CD4-positive, CD25-positive, alpha-beta regulatory T cell (primary cell): ENCODE data around the gene HCFC2. TPM values are rescaled to one million over a fixed set of nuclear protein-coding genes. Genes with fewer than 3 reads are reported as not detected.

Source experiments
- ATAC-seq, 2 donors: fragments of 150-1000 bp; cut with Tn5 transposase; one replicate each; pipeline ENCODE4 v1.10.0; 2021; ENCODE audit warnings: low read depth in 2 of 2, moderate number of reproducible peaks in 2 of 2, moderate library complexity in 1 of 2
- DNase-seq, 3 donors: peaks; one replicate each; pipeline versions ENCODE4 v3.0.0 to v3.0.0-alpha.2; 2012 to 2022; ENCODE audit warnings: mixed read lengths in 1 of 3
- H3K27ac ChIP-seq: one replicate; pipeline ENCODE4 v1.7.0; 2013; ENCODE audit warnings: mild to moderate bottlenecking, low read length; ENCODE audit not compliant: insufficient read depth, poor library complexity, severe bottlenecking
- H3K27me3 ChIP-seq: one replicate; pipeline ENCODE4 v1.7.0; 2013; ENCODE audit warnings: low read length; ENCODE audit not compliant: control insufficient read depth, insufficient read depth
- H3K36me3 ChIP-seq: one replicate; pipeline ENCODE4 v1.7.0; 2013; ENCODE audit warnings: mild to moderate bottlenecking, low read length, moderate library complexity; ENCODE audit not compliant: control insufficient read depth, insufficient read depth
- H3K4me1 ChIP-seq: 2 replicates; pipeline ENCODE4 v1.7.0; 2013; ENCODE audit warnings: mild to moderate bottlenecking, low read length; ENCODE audit not compliant: insufficient read depth, control insufficient read depth, poor library complexity, severe bottlenecking
- H3K4me3 ChIP-seq: one replicate; pipeline ENCODE4 v1.7.0; 2013; ENCODE audit warnings: low read depth, mild to moderate bottlenecking, low read length, moderate library complexity
- H3K9me3 ChIP-seq, 2 experiments: 1 replicate in 1 of 2; 2 replicates in 1 of 2; pipeline ENCODE4 v1.7.0; 2013; ENCODE audit warnings: low read length in 2 of 2, mild to moderate bottlenecking in 1 of 2, moderate library complexity in 1 of 2; ENCODE audit not compliant: control insufficient read depth in 2 of 2
- H3K27ac Mint-ChIP-seq, 3 donors: one replicate each; pipeline ENCODE4 v1.8.0; 2020 to 2022; ENCODE audit warnings: mild to moderate bottlenecking in 3 of 3, mixed read lengths in 3 of 3, moderate library complexity in 2 of 3
- H3K27me3 Mint-ChIP-seq: one replicate; pipeline ENCODE4 v1.8.0; 2022; ENCODE audit warnings: mild to moderate bottlenecking, mixed read lengths
- H3K36me3 Mint-ChIP-seq: one replicate; pipeline ENCODE4 v1.8.0; 2020; ENCODE audit warnings: mixed read lengths
- H3K4me1 Mint-ChIP-seq, 4 donors: one replicate each; pipeline ENCODE4 v1.8.0; 2020 to 2022; ENCODE audit warnings: mixed read lengths in 4 of 4, mild to moderate bottlenecking in 1 of 4
- H3K4me3 Mint-ChIP-seq, 4 donors: one replicate each; pipeline ENCODE4 v1.8.0; 2020 to 2022; ENCODE audit warnings: mild to moderate bottlenecking in 4 of 4, mixed read lengths in 4 of 4, moderate library complexity in 3 of 4
- H3K9me3 Mint-ChIP-seq, 7 donors: one replicate each; pipeline ENCODE4 v1.8.0; 2020 to 2022; ENCODE audit warnings: mixed read lengths in 7 of 7, mild to moderate bottlenecking in 3 of 7, moderate library complexity in 2 of 7
- polyA plus RNA-seq, 4 donors: library from polyadenylated mRNA; unstranded; fragments of 300-500 nt; fragmentation: Illumina TruSeq; gene quantifications; one replicate each; pipeline ENCODE4 v1.2.3, GENCODE V29; 2021
- total RNA-seq: library from RNA; stranded (reverse); gene quantifications from one replicate; pipeline ENCODE4 v1.2.3, GENCODE V29; 2022

The HCFC2 gene
- total and polyA plus RNA-seq, 5 donors from 2014 or later, result 5.1 to 14.9 (median 8.0) TPM

DNA sequence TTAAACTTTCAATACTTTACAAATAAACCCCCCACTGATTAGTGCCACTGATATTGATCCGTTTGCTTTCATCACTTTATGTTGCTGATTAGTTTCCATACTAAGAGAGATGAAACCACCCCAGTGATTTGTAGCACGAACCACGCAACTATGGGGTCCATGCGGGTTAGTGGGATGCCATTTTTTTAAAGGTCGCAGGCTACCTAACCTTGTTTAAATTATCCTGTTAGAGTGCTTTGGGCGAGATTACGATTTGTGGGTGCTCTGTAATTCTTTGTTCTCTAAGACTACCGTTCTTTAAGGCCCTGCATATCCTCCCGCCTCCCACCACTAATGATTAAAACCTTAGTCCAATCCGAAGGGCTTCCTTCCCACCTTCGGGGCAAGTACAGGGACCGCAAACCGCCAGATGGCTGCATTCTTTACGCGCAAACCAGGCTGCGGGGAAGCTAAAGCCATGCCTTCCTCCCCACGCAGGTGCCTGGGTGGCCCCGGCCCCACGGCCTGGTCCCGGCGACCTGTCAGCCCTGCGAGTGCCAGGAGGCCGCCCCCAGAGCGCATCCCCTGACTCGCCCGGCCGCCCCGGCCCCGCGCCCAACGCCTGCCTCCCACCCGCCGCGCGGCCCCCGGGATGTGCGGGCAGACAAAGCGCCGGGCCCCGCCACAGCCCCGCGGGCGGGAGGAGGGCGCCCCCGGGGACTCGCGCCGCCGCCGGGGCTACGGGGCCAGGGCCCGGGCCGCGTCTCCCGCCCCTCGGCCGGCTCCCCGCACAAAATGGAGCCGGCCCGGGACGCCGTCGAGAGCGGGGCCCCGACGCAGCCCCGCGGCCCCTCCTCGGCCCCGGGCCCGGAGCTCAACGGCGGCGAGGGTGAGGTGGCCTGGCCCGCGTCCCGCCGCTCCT, 72.9 kb downstream of the HCFC2 start:
- Mint-ChIP-seq H3K9me3 (no peaks in the 10 kb centered on the region), H3K27ac (peak overlapping the region; percentile 91 to 95 (median 91)), H3K27me3 (peaks cover 13% of the 10 kb centered on the region), H3K36me3 (peaks cover 3% of the 10 kb centered on the region), H3K4me1 (peaks cover 9 to 28% (median 16%) of the 10 kb centered on the region in 4 donors), H3K4me3 (peak overlapping the region; percentile 92 to 95 (median 92))
- Histone ChIP-seq H3K4me1 (peaks cover 21% of the 10 kb centered on the region), H3K27ac (peak overlapping the region; percentile 36), H3K36me3 (peaks cover 21% of the 10 kb centered on the region), H3K4me3 (peak overlapping the region; percentile 90), H3K27me3 (no peaks in the 10 kb centered on the region), H3K9me3 (no peaks in the 10 kb centered on the region)
- DNase-seq (peak; percentile 36 to 67 (median 41)), ATAC-seq (peak in 1 of 2 donors; percentile 2)

DNA sequence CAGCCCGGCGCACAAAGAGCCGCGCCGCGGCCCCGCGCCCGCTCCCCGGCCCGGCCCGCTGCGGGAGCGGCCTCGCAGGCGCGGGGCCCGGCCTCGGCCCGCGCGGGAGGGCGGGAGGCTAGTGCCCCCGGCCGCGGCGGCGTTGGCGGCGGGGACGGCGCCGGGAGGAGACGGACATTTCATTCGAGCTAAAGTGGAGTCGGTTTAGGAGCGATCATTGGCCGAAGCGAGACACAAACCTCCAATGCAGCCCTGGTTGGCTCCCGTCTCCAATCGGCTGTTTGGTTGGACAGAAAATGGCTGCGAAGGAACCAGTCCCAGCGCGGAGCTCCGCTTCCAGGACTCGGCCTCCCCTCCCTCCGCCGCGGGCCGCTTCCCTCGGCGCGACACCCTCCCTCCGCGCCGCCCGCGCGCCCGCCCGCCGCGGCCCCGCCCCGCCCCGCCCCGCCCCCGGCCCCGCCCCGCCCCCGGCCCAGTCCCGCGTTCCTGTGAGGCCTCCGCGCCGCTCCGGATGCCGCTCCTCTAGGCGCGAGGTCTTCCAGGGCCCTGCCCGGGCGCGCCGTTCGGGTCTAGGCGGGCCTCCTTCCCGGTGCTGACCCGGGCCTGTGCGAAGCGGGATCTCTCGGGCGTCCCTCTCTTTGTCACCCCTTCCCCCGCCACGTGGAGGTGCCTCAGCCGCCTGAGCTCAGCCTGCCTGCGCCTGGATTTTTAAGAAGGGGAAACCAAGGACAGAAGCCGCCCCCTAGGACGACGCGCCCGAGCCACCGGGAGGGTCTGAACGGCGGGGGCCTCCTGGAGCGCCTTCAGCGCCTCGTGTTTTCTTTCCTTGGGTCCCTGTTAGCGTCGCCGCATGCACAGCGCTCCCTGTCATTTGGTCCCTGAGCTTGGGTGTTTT, 73.8 kb downstream of the HCFC2 start, which contains the start of gene NFYB:
Gene NFYB (minus strand): TSS at position 309 of the 895 bp plus-strand sequence. CDS start 2,757 bp downstream, outside the sequence.
- Histone ChIP-seq H3K9me3 (no peaks in the 10 kb centered on the region), H3K27ac (peak within 1 kb of the TSS; percentile 37), H3K4me3 (peak within 1 kb of the TSS; percentile 90), H3K4me1 (peaks cover 21% of the 10 kb centered on the region), H3K36me3 (peaks cover 12% of the 10 kb centered on the region), H3K27me3 (no peaks in the 10 kb centered on the region)
- no peaks in the 10 kb centered on the region for H3K9me3 Mint-ChIP-seq
- H3K27me3 Mint-ChIP-seq, result peaks cover 20% of the 10 kb centered on the region
- H3K4me3 Mint-ChIP-seq, result peak within 1 kb of the TSS; percentile 92 to 95 (median 92)
- no peaks in the 10 kb centered on the region for H3K36me3 Mint-ChIP-seq
- peaks cover 4 to 23% (median 14%) of the 10 kb centered on the region in 4 donors for H3K4me1 Mint-ChIP-seq
- DNase-seq (peak; percentile 91 to 97 (median 93)), ATAC-seq (peak; percentile 96)
- H3K27ac Mint-ChIP-seq, result peak within 1 kb of the TSS; percentile 91 to 95 (median 91)

DNA sequence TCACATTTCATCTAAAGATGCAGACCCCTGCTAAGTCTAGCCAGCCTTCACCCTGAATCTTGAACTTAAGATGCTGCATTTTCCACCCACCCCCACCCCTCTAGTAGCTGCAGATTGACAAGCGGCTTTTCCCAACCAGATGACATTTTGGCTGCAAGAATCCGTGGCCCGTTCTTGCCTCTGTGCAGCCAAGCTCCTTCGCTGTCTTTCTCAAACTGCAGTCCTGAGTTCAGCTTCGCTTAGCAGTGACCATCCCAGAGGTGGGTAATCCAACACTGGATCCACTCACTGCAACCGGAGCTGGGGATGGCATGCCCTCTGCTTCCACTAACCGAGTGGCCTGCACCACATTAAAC, 74.4 kb downstream of the HCFC2 start:
- Mint-ChIP-seq H3K27me3 (peaks cover 26% of the 10 kb centered on the region), H3K9me3 (no peaks in the 10 kb centered on the region), H3K4me1 (peaks cover 4 to 23% (median 14%) of the 10 kb centered on the region in 4 donors), H3K36me3 (no peaks in the 10 kb centered on the region), H3K27ac (peak overlapping the region in 1 of 3 donors; percentile 42), H3K4me3 (peak overlapping the region in 3 of 4 donors; percentile 71 to 76 (median 71))
- no peak overlapping the region for H3K4me3 ChIP-seq
- H3K27me3 ChIP-seq, result peaks cover 2% of the 10 kb centered on the region
- no peak for DNase-seq
- peaks cover 21% of the 10 kb centered on the region for H3K4me1 ChIP-seq
- H3K36me3 ChIP-seq, result peaks cover 6% of the 10 kb centered on the region
- ATAC-seq, result no peak
- H3K9me3 ChIP-seq, result no peaks in the 10 kb centered on the region
- H3K27ac ChIP-seq, result no peak overlapping the region

DNA sequence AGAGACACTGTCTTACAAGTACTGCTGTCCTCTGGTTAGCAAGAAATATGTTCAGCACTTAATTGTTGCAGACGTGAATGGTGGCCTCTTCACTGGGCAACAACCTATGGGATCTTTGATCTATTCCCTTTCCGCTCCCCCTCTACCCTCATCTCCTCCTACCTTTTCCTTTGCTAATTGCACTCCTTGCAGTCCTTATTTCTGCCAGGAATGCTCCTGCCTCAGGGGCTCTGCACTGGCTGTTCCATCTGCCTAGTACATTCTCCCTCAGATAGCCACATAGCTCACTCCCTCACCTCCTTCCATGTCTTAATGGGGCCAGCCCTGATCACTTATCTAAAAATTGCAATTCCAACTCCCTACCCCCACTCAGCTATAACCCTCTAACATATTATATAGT, 78.2 kb downstream of the HCFC2 start:
- Mint-ChIP-seq H3K4me3 (peak overlapping the region in 1 of 4 donors; percentile 52), H3K27me3 (peaks cover 52% of the 10 kb centered on the region), H3K4me1 (peaks cover 0 to 4% (median 2%) of the 10 kb centered on the region in 4 donors), H3K27ac (no peak overlapping the region), H3K36me3 (no peaks in the 10 kb centered on the region), H3K9me3 (peaks cover 0 to 1% (median 0%) of the 10 kb centered on the region in 7 donors)
- no peak for DNase-seq
- Histone ChIP-seq H3K36me3 (no peaks in the 10 kb centered on the region), H3K27ac (no peak overlapping the region), H3K4me1 (peaks cover 6% of the 10 kb centered on the region), H3K9me3 (no peaks in the 10 kb centered on the region), H3K4me3 (no peak overlapping the region), H3K27me3 (peaks cover 10% of the 10 kb centered on the region)
- ATAC-seq, result no peak

GRCh38 chr12:104143002-104143401, 78.7 kb downstream of the HCFC2 start:
- Histone ChIP-seq H3K27me3 (peaks cover 10% of the 10 kb centered on the region), H3K27ac (no peak overlapping the region), H3K4me3 (no peak overlapping the region), H3K9me3 (no peaks in the 10 kb centered on the region), H3K4me1 (peaks cover 6% of the 10 kb centered on the region), H3K36me3 (no peaks in the 10 kb centered on the region)
- Mint-ChIP-seq H3K27me3 (peaks cover 52% of the 10 kb centered on the region), H3K27ac (no peak overlapping the region), H3K36me3 (no peaks in the 10 kb centered on the region), H3K4me1 (peaks cover 0 to 4% (median 2%) of the 10 kb centered on the region in 4 donors), H3K9me3 (peaks cover 0 to 1% (median 0%) of the 10 kb centered on the region in 7 donors), H3K4me3 (peak overlapping the region in 1 of 4 donors; percentile 52)
- DNase-seq (no peak), ATAC-seq (no peak)

GRCh38 chr12:104143918-104144317, 79.6 kb downstream of the HCFC2 start:
- DNase-seq, result no peak

GRCh38 chr12:104147346-104147745, 83.0 kb downstream of the HCFC2 start:
- Mint-ChIP-seq H3K9me3 (peaks cover 0 to 3% (median 0%) of the 10 kb centered on the region in 7 donors), H3K27me3 (peaks cover 44% of the 10 kb centered on the region), H3K36me3 (no peaks in the 10 kb centered on the region), H3K4me1 (no peaks in the 10 kb centered on the region), H3K27ac (peak overlapping the region in 1 of 3 donors; percentile 40), H3K4me3 (no peak overlapping the region)
- Histone ChIP-seq H3K9me3 (no peaks in the 10 kb centered on the region), H3K4me3 (no peak overlapping the region), H3K4me1 (no peaks in the 10 kb centered on the region), H3K27ac (no peak overlapping the region), H3K36me3 (no peaks in the 10 kb centered on the region), H3K27me3 (peaks cover 16% of the 10 kb centered on the region)
- DNase-seq (no peak), ATAC-seq (no peak)

More at GRCh38 chr12:104143918-104144317, 79.6 kb downstream of the HCFC2 start:
- Mint-ChIP-seq H3K36me3 (no peaks in the 10 kb centered on the region), H3K27ac (no peak overlapping the region), H3K9me3 (peaks cover 0 to 3% (median 0%) of the 10 kb centered on the region in 7 donors), H3K4me1 (peaks cover 0 to 3% (median under 1%) of the 10 kb centered on the region in 4 donors), H3K4me3 (no peak overlapping the region), H3K27me3 (peaks cover 52% of the 10 kb centered on the region)
- no peak overlapping the region for H3K4me3 ChIP-seq
- H3K27ac ChIP-seq, result no peak overlapping the region
- peaks cover 13% of the 10 kb centered on the region for H3K27me3 ChIP-seq
- no peak for ATAC-seq
- H3K9me3 ChIP-seq, result no peaks in the 10 kb centered on the region
- no peaks in the 10 kb centered on the region for H3K36me3 ChIP-seq
- H3K4me1 ChIP-seq, result no peaks in the 10 kb centered on the region
